ENCODE measurements around the gene VSIG1. TPM values are rescaled to one million over a fixed set of nuclear protein-coding genes. Genes with fewer than 3 reads are reported as not detected.

Gene VSIG1
- total and polyA plus RNA-seq, 2 of the 13 experiments (the other 11 are each of a cell fraction or from before 2014, with no cell fraction given) = 0.01 TPM; not detected in 1

DNA sequence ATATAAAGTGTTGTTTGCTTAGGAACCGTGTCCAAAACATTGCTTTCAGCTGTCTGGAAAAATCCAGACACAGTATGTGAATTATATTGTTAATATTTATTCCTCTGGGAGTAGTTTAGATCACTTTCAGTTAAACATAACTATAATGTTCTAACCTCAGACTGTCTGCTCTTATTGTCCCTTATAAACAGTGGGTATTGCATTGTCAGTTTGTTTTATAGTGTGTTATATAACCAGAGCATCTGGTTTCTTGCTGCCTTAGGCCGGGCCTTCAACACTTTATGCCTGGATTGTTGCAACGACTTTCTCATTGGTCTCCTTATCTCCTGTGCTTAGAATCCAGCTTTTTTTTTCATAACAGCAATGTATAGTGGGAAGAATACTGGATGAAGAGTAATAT lies 73.1 kb downstream of the VSIG1 start:
- no TSS peak for BruUV-seq (replicated peaks)
- no peak for ATAC-seq
- Histone ChIP-seq H3K27me3 (ENCODE audit: control insufficient read depth in 1 of 2, insufficient read depth in 2 of 2, low read length in 2 of 2) (no peaks in the 10 kb centered on the region), H3K4me2 (ENCODE audit: low read depth, low read length) (no peak overlapping the region), H3K4me3 (replicated peaks in 1 of 3; ENCODE audit: insufficient read depth in 1 of 3, low read depth in 2 of 3, low read length in 3 of 3) (no peak overlapping the region), H3K27ac (ENCODE audit: extremely low read length, insufficient read depth, low read length) (no peak overlapping the region), H3K9me3 (ENCODE audit: low read length) (no peaks in the 10 kb centered on the region), H3K79me2 (ENCODE audit: insufficient read depth, low read length) (no peaks in the 10 kb centered on the region), H2AFZ (ENCODE audit: low read length) (no peak overlapping the region), H3K4me1 (ENCODE audit: insufficient read depth, low read length) (no peaks in the 10 kb centered on the region), H4K20me1 (ENCODE audit: insufficient read depth, low read length) (no peaks in the 10 kb centered on the region), H3K36me3 (replicated peaks in 1 of 2; ENCODE audit: control insufficient read depth in 1 of 2, insufficient read depth in 2 of 2, low read length in 2 of 2) (no peaks in the 10 kb centered on the region), H3K9ac (ENCODE audit: insufficient read depth, low read depth, low read length) (no peak overlapping the region)
- no peak for DNase-seq (ENCODE audit: low spot score)
- in situ Hi-C loops (cut with HindIII; ENCODE audit: extremely low pct_ligation_motif_present, low pct_unique_long_range_greater_than_20kb) (no loop called here), intact Hi-C loops (cut with micrococcal nuclease; ENCODE audit: unreplicated experiment) (no loop called here)
- WGBS (ENCODE audit: low lambda C conversion rate) = 56% methylated on average over 3 of the region's 3 CpGs
- no peak for FAIRE-seq
- POLR2A ChIA-PET = no interaction called here
- CTCF ChIA-PET (ENCODE audit: low intra/inter-chr PET ratio, low total read pairs) = no interaction called here
- TF ChIP-seq ZNF850 (CRISPR knock-in tag; conservative IDR thresholded peaks at IDR 0.05) (no peak), MAFF (IDR thresholded peaks at IDR 0.05; ENCODE audit: low read depth, low read length) (no peak), IKZF4 (CRISPR knock-in tag; IDR thresholded peaks at IDR 0.05; ENCODE audit: borderline replicate concordance, low read depth, not compliant biosample characterization) (no peak), ZMYM2 (CRISPR knock-in tag; IDR thresholded peaks at IDR 0.05) (no peak), ZSCAN12 (CRISPR knock-in tag; IDR thresholded peaks at IDR 0.05) (no peak), TEAD3 (CRISPR knock-in tag; optimal IDR thresholded peaks at IDR 0.05; ENCODE audit: borderline replicate concordance) (no peak), ZNF674 (CRISPR knock-in tag; IDR thresholded peaks at IDR 0.05; ENCODE audit: low read depth) (no peak), TAF15 (IDR thresholded peaks at IDR 0.05; ENCODE audit: low read depth, low read length, poor library complexity, severe bottlenecking) (no peak), CENPX (CRISPR knock-in tag; IDR thresholded peaks at IDR 0.05) (no peak), HMGA1 (CRISPR knock-in tag; conservative IDR thresholded peaks at IDR 0.05) (no peak), KLF13 (CRISPR knock-in tag; IDR thresholded peaks at IDR 0.05) (no peak)
- TF ChIP-seq, protein P1, sequence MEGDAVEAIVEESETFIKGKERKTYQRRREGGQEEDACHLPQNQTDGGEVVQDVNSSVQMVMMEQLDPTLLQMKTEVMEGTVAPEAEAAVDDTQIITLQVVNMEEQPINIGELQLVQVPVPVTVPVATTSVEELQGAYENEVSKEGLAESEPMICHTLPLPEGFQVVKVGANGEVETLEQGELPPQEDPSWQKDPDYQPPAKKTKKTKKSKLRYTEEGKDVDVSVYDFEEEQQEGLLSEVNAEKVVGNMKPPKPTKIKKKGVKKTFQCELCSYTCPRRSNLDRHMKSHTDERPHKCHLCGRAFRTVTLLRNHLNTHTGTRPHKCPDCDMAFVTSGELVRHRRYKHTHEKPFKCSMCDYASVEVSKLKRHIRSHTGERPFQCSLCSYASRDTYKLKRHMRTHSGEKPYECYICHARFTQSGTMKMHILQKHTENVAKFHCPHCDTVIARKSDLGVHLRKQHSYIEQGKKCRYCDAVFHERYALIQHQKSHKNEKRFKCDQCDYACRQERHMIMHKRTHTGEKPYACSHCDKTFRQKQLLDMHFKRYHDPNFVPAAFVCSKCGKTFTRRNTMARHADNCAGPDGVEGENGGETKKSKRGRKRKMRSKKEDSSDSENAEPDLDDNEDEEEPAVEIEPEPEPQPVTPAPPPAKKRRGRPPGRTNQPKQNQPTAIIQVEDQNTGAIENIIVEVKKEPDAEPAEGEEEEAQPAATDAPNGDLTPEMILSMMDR (CRISPR knock-in tag; IDR thresholded peaks at IDR 0.05) = no peak
- TF ChIP-seq, protein P2, sequence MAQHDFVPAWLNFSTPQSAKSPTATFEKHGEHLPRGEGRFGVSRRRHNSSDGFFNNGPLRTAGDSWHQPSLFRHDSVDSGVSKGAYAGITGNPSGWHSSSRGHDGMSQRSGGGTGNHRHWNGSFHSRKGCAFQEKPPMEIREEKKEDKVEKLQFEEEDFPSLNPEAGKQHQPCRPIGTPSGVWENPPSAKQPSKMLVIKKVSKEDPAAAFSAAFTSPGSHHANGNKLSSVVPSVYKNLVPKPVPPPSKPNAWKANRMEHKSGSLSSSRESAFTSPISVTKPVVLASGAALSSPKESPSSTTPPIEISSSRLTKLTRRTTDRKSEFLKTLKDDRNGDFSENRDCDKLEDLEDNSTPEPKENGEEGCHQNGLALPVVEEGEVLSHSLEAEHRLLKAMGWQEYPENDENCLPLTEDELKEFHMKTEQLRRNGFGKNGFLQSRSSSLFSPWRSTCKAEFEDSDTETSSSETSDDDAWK (CRISPR knock-in tag; IDR thresholded peaks at IDR 0.05) = no peak
- TF ChIP-seq, protein P3, sequence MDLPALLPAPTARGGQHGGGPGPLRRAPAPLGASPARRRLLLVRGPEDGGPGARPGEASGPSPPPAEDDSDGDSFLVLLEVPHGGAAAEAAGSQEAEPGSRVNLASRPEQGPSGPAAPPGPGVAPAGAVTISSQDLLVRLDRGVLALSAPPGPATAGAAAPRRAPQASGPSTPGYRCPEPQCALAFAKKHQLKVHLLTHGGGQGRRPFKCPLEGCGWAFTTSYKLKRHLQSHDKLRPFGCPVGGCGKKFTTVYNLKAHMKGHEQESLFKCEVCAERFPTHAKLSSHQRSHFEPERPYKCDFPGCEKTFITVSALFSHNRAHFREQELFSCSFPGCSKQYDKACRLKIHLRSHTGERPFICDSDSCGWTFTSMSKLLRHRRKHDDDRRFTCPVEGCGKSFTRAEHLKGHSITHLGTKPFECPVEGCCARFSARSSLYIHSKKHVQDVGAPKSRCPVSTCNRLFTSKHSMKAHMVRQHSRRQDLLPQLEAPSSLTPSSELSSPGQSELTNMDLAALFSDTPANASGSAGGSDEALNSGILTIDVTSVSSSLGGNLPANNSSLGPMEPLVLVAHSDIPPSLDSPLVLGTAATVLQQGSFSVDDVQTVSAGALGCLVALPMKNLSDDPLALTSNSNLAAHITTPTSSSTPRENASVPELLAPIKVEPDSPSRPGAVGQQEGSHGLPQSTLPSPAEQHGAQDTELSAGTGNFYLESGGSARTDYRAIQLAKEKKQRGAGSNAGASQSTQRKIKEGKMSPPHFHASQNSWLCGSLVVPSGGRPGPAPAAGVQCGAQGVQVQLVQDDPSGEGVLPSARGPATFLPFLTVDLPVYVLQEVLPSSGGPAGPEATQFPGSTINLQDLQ (CRISPR knock-in tag; IDR thresholded peaks at IDR 0.05) = no peak
- TF ChIP-seq, protein P4, sequence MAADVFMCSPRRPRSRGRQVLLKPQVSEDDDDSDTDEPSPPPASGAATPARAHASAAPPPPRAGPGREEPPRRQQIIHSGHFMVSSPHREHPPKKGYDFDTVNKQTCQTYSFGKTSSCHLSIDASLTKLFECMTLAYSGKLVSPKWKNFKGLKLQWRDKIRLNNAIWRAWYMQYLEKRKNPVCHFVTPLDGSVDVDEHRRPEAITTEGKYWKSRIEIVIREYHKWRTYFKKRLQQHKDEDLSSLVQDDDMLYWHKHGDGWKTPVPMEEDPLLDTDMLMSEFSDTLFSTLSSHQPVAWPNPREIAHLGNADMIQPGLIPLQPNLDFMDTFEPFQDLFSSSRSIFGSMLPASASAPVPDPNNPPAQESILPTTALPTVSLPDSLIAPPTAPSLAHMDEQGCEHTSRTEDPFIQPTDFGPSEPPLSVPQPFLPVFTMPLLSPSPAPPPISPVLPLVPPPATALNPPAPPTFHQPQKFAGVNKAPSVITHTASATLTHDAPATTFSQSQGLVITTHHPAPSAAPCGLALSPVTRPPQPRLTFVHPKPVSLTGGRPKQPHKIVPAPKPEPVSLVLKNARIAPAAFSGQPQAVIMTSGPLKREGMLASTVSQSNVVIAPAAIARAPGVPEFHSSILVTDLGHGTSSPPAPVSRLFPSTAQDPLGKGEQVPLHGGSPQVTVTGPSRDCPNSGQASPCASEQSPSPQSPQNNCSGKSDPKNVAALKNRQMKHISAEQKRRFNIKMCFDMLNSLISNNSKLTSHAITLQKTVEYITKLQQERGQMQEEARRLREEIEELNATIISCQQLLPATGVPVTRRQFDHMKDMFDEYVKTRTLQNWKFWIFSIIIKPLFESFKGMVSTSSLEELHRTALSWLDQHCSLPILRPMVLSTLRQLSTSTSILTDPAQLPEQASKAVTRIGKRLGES (CRISPR knock-in tag; IDR thresholded peaks at IDR 0.05; ENCODE audit: borderline replicate concordance) = no peak

Data from HepG2 (cell line).